ENCODE results near the gene PRKCH.

PRKCH gene

DNA sequence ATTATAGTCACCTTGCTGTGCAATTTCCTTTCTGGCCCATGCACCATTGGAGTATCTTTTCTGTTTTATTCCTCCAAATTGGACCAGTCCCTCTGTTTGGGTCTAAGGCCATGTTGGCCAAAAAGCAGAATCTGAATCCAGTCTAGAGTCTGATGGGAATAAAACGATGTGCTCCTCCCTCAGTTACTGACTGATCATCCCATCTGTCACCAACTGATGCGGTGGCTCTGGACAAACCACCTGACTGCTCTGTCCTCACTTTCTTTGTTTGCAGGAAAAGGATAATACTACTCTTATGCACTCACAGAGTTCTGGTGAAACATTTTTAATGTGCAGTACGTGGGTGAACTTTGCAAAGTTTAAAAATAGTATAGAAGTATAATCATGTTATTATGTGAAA is 253.7 kb downstream of the PRKCH start:
- no peak for DNase-seq

DNA sequence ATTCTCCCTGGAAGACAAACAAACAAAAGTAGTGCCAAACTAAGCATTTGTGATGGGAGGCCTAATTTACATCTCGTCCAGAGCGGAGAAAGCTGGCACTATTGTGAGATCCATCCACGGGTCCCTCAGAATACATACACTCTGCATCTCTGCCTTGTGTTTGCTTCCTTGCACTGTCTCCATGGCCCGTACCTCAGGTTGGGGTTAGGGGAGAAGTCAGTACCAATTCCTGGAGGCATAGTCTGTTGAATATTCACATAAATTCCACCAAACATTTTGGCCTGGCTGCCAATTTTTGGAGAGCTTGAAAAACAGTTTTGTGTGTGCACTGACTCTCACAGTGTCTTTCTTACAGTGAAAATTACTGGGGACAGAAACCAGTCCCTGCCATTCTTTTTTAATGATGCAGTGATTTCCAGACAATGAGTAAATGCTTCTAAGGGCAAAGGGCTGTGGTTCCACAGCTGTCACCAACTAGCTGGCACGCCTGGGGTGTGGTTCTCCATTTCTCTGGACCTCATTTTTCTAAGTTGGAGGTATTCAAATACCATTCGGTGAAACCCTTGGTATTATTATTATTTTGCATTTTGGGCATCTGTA is 254.3 kb downstream of the PRKCH start:
- DNase-seq = no peak

- DNase-seq = no peak
Measured at GRCh38 chr14:61577506-61577931, 256.1 kb downstream of the PRKCH start.

- no peak for DNase-seq
Measured at GRCh38 chr14:61578745-61579144, 257.4 kb downstream of the PRKCH start.

- no peak for DNase-seq
Measured at GRCh38 chr14:61581340-61581739, 260.0 kb downstream of the PRKCH start.

- no peak for DNase-seq
Measured at GRCh38 chr14:61581955-61582615, 260.7 kb downstream of the PRKCH start.

DNA sequence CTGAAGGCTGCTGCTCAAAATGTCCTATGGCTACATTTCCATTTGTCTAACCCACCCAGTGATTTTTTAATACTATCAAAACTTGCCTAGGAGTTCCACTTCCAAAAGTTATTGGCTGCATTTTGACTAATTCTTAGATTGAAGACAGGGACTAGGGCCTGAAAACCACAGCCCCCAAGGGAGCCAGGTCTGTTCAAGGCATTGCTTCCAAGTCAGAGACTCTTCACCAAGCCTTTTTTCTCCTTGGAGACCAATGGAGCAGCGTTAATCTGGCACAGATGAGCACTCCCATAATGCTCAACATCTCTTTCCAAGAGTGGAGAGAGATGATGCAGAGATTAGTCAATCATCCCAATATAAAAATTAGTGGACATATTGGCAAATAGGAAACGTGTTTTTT is 261.4 kb downstream of the PRKCH start:
- DNase-seq = no peak

GRCh38 chr14:61584331-61584741 is 263.0 kb downstream of the PRKCH start:
- no peak for DNase-seq

GRCh38 chr14:61585598-61586543 is 264.5 kb downstream of the PRKCH start:
- DNase-seq = no peak

DNA sequence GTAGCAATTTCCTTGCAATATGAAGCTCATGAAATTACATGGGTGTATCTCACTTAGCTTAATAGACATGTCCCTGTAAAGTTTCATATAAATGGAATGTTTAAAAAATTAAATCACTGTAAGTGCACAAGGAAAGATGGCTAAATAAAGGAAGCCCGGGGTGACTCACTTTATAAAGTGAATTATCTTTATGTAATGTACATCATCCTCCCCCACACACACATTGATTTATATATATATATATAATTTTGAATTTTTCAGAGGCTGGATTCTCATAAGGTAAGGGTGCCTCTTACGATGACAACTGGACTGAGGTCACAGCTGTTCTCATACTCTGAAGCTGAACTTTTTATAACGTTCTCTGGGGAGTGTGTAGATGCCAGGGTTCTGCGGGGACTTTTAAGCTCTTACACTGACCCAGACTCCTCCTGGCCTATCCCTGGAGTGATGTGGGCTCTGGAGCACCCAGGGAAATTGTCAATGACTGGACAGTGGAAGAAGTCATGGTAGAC is 265.2 kb downstream of the PRKCH start:
- no peak for DNase-seq

- DNase-seq = no peak
Measured at GRCh38 chr14:61587081-61587713, 265.8 kb downstream of the PRKCH start.

- no peak for DNase-seq
Measured at GRCh38 chr14:61588419-61588901, 267.1 kb downstream of the PRKCH start.

DNA sequence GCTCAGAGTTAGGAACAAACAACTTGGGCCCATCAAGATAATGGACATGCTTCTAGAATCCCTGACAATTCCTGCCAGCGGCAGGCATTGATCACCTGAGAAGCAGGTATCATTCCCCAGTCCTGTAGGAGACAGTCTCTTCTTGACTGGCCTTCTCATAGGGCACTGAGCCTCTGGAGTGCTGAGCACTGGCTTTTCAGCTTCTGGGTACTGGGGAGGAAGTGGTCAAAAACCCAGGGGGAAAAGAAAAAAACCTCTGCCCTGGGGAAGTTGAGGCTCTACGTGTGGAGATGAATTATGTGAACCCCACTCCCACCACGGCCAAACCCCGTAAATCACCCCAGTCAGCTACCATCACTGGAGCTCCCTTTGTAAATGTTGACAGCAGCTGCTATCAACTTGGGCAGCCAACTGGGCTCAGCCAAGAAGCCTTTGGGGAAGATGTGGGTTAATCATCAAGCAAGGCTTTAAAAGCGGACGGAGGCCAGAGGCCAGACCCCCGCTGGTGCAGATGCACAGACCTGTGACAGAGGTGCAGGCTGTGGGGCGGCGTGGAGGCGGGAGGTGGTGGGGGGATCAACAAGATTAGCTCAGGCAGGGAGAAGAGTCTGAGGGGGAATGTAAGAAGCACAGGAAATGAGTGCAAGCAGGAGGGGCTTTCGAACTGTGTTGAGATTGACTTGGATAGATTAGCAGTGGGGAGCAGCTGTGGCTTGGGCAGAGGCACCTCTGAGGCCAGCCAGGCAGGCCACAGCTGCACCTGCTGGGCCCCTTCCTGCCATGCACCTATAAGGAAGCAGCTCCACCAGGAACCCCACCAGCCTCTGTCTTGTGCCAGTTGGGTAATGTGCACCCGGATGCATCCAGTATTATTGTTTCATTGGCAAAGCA is 268.6 kb downstream of the PRKCH start:
- DNase-seq = no peak

DNA sequence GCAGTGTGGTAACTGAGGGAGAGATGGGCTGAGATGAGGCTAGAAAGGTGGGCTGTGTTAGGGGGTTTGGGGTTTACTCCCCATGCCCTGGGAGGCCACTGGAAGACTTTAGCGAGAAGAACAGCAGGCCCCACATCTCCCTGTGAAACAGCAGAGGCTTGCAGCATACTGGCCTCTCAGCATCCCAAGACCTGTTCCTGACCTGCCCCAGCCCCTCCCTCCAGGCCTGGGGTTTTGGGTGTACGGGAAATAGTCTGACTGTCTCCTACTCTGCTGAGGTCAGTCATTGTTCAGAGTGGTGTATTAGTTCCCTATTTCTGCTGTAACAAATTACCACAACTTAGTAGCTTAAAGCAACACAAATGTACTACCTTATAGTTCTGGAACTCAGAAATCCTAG is 270.5 kb downstream of the PRKCH start:
- DNase-seq = no peak

- no peak for DNase-seq
Measured at GRCh38 chr14:61593330-61593729, 272.0 kb downstream of the PRKCH start.

DNA sequence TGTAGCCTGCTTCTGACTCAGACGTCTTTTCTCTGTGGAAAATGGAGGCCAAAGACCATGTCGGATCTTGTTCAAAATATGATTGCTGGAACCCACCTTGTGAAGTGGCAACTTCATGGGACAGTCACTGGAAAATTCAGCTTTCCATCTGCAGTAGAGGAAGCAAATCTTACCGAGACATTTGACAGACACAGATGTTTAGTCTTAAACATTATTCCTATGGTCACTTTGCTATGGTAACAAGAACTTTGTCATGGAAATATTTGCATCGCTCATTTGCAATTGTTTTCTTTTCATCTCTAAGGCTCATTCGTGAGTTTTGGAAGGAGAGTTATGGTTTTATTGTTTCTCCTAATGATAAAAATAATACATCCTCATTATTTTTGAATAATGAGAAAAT is 275.6 kb downstream of the PRKCH start:
- DNase-seq = no peak

GRCh38 chr14:61598980-61599379 is 277.6 kb downstream of the PRKCH start:
- no peak for DNase-seq

DNA sequence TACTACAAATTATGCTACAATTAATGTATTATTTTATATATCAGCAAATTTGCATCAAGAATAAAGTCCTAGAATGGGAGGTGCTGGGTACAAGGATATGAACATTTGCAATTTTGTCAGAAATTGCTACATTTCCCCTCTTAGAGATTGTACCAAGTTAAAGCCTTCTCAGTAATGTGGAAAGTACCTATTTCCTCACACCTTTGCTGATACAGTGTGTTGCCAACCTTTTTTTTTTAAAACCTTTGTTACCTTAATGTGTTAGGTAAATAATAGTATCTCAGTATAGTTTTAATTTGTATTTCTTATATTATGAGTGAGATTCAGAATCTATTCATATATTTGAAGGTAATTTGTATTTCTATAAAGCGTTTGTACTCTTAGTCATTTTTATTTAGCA is 278.6 kb downstream of the PRKCH start:
- no peak for DNase-seq
